GM12874 (cell line): Measurements from ENCODE around the gene FYTTD1.

Experiments
- TF ChIP-seq, protein P1 (sequence below): IDR thresholded peaks from 2 replicates; pipeline ENCODE4 v1.5.1; 2011; ENCODE audit warnings: low read depth, mild to moderate bottlenecking, control low read depth, low read length, moderate library complexity; ENCODE audit not compliant: insufficient read depth

FYTTD1 gene

DNA sequence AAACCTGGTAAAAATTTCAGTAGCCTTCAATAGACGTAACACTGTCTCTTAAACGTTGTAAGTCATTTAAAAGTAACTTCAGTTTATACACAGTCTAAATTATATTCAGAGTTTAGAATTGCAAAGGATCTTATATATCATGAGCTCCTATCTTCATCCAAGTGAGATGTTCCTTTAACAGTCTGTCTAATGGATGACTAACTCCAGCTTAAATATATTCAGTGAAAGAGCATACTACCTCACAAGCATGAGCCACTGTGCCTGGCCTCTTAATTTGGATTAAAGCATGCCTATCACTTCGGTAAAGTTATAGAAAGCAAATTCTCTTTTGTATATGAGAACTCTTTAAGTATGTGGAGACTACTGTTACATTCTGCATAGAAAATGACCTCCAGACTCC is 7.0 kb downstream of the FYTTD1 start:
- TF ChIP-seq, protein P1, sequence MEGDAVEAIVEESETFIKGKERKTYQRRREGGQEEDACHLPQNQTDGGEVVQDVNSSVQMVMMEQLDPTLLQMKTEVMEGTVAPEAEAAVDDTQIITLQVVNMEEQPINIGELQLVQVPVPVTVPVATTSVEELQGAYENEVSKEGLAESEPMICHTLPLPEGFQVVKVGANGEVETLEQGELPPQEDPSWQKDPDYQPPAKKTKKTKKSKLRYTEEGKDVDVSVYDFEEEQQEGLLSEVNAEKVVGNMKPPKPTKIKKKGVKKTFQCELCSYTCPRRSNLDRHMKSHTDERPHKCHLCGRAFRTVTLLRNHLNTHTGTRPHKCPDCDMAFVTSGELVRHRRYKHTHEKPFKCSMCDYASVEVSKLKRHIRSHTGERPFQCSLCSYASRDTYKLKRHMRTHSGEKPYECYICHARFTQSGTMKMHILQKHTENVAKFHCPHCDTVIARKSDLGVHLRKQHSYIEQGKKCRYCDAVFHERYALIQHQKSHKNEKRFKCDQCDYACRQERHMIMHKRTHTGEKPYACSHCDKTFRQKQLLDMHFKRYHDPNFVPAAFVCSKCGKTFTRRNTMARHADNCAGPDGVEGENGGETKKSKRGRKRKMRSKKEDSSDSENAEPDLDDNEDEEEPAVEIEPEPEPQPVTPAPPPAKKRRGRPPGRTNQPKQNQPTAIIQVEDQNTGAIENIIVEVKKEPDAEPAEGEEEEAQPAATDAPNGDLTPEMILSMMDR = no peak

DNA sequence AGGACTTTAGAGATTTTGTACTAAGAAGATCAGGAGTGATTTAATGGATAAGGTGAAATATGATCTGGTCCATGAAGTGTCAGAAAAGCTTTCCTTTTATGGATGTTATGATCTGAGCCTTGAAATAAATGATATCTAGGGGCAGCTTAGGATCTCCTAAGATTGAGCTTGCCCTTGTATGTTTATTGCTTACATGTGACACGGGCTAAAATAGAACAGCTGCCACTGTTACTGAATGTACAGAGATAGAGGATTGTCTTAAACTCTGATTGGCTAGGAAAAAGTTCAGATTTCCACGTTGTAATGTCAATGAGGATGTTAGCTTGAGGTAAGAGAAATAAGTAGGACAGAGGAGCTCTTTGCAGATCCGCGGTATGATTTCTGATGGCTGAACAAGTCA is 8.8 kb downstream of the FYTTD1 start:
- TF ChIP-seq, protein P1 = no peak

DNA sequence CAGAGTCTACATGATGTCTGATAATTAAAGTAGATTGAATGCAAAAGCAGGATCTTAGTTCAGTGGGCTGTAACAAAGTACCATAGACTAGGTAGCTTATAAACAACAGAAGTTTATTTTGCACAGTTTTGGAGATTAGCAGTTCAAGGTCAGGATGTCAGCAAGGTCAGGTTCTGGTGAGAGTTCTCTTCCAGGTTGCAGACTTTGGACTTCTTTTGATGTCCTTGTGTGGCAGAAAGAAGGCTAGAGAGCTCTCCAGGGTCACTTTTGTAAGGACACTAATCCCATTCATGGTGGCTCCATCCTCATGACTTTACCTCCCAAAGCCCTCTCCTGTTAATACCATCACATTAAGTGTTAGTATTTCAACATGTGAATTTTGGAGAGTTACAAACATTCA is 12.1 kb downstream of the FYTTD1 start:
- TF ChIP-seq, protein P1 = no peak

DNA sequence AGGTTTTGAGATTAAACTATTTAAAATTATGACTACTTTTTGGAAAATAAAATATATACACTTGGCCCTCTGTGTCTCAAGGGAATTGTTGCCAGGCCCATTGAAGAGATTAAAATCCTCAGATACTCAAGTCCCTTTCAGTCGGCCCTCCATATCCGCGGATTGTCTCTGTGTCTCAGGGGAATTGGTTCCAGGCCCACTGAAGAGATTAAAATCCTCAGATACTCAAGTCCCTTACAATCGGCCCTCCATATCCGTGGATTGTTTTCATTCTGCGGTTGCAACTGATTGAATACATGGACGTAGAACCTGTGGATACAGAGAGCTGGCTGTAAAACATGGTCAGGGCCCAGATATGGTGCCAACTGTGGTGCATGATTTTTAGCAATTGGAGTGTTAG is 25.6 kb downstream of the FYTTD1 start:
- TF ChIP-seq, protein P1 = no peak

DNA sequence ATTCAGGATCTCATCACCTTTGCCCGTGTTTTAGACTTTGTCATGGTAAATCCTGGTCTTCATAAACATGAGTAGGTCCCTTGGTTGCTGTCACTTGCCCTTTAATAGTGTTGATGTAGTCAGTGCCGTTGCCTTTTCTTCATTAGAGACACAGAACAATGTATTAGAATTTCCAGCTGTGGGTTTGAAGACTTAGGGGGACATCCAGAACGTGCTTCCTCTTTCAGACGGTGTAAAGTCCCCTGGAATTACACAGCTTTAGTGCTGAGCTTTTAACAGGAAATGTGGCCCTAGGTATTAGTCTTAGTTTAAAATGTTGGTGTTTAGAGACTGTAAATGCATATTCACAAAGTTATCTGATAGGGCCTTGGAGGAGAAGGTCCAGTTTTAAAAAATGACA is 32.5 kb downstream of the FYTTD1 start:
- TF ChIP-seq, protein P1 = no peak

DNA sequence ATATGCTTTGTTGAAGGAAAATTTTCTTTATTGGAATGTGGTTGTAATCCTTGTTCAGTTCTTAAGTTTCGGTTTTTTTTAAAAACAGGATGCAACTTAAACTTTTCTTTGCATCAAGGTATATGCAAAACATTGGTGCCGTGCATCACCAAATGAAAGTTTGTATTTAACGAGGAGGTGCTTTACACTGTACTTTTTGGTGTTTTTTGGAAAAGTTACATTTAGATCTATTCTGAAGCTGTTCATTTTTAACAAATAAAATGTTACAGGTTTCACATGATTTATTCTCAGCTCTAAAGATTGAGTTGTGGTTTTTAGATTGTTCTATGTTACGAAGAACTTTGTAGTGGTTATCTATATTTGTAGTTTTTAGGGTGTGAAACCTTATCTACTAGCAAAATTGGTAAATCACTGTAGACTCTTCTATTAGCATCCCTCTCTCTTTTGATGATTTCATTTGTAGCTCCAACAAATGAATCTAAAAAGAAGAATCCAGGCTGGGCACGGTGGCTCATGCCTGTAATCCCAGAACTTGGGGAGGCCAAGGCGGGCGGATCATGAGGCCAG is 34.4 kb downstream of the FYTTD1 start:
- TF ChIP-seq, protein P1 = no peak

DNA sequence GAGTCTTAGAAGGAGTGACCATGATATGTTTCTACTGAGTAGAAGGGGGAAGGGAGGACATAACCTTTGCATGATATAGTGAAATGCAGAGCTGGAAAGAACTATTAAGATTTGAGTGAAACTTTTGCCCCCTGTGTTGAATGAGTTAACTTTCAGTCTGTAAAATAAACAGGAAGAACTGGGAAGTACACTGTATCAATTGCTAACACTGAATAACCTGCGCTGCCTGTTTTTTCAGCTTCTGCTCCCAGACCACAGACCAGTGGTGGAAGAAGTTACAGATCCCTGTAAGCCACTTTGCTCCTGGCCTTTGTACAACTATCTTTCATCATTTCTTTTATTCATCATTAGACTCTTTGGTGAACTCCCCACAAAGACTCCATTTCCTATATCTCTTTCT is 37.7 kb downstream of the FYTTD1 start:
- TF ChIP-seq, protein P1 = no peak
